ENCODE results near the gene IQSEC2.

The IQSEC2 gene

DNA sequence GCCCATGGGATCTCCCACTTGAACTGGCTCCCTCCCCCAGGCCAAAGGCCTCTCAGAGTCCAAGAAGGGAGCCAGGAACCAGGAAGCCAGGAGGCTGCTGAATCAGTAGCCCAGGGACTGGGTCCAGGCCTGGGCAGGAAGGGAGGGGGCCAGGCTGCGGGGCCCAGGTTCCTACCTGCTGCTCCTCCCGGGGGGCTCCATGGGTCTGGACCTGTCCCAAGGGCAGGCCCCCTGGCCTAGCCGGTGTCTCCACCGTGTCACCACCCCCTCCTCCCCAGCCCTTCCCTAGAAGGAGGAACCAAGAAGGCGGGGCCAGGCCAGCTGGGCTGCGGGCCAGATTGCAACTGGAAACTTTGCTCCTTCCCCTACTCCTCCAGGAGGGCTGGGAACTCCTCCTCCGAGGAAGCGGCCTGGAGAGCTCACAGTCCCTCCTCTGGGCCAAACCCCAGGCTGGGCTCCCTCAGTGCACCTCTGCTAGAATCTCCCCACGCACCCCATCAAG is at the start of gene IQSEC2:
IQSEC2 (minus strand) TSS at position 264 of the 502 bp plus-strand sequence.
- Histone ChIP-seq H3K4me3 (ENCODE audit: low read length) (no peak within 1 kb of the TSS), H3K27me3 (ENCODE audit: low read depth, low read length) (no peaks in the 10 kb centered on the region), H2AFZ (ENCODE audit: low read depth, low read length) (no peak within 1 kb of the TSS), H3K36me3 (replicated peaks; ENCODE audit: low read depth, low read length) (no peaks in the 10 kb centered on the region), H3K27ac (ENCODE audit: low read length) (no peak within 1 kb of the TSS), H3K4me1 (ENCODE audit: low read length) (no peaks in the 10 kb centered on the region), H3K9ac (ENCODE audit: low read length) (no peak within 1 kb of the TSS), H3K4me2 (ENCODE audit: low read length) (no peak within 1 kb of the TSS), H3K79me2 (ENCODE audit: low read length) (no peaks in the 10 kb centered on the region), H4K20me1 (ENCODE audit: insufficient read depth, low read length) (no peaks in the 10 kb centered on the region), H3K9me3 (ENCODE audit: insufficient read depth, low read length) (no peaks in the 10 kb centered on the region)
- no peak for TF ChIP-seq EZH2phosphoT487 (IDR thresholded peaks at IDR 0.05; ENCODE audit: low read depth)
- TF ChIP-seq, protein P1, sequence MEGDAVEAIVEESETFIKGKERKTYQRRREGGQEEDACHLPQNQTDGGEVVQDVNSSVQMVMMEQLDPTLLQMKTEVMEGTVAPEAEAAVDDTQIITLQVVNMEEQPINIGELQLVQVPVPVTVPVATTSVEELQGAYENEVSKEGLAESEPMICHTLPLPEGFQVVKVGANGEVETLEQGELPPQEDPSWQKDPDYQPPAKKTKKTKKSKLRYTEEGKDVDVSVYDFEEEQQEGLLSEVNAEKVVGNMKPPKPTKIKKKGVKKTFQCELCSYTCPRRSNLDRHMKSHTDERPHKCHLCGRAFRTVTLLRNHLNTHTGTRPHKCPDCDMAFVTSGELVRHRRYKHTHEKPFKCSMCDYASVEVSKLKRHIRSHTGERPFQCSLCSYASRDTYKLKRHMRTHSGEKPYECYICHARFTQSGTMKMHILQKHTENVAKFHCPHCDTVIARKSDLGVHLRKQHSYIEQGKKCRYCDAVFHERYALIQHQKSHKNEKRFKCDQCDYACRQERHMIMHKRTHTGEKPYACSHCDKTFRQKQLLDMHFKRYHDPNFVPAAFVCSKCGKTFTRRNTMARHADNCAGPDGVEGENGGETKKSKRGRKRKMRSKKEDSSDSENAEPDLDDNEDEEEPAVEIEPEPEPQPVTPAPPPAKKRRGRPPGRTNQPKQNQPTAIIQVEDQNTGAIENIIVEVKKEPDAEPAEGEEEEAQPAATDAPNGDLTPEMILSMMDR (IDR thresholded peaks at IDR 0.05; ENCODE audit: low read depth, low read length), result no peak

DNA sequence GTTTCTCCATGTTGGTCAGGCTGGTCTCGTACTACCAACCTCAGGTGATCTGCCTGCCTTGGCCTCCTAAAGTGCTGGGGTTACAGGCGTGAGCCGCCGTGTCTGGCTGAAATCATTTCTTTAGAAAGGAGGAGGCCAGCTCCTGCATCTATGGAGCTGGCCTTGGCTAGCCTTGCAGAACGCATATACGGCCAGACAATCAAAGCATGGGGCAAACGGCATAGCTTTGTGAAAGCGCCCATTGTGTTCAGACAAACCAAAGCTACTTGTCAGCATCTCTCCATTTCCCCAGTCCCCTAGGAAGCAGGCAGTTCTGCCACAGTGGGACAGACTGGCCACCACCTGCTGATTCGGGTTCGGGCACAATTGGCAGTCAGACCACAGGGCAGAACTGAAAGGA is 48.9 kb upstream of the IQSEC2 start:
- Histone ChIP-seq H2AFZ (ENCODE audit: low read depth, low read length) (no peak overlapping the region), H3K36me3 (replicated peaks; ENCODE audit: low read depth, low read length) (no peaks in the 10 kb centered on the region), H3K9ac (ENCODE audit: low read length) (no peak overlapping the region), H4K20me1 (ENCODE audit: insufficient read depth, low read length) (no peaks in the 10 kb centered on the region), H3K27me3 (ENCODE audit: low read depth, low read length) (peaks cover 15% of the 10 kb centered on the region), H3K27ac (ENCODE audit: low read length) (no peak overlapping the region), H3K9me3 (ENCODE audit: insufficient read depth, low read length) (no peaks in the 10 kb centered on the region), H3K4me3 (ENCODE audit: low read length) (no peak overlapping the region), H3K4me2 (ENCODE audit: low read length) (no peak overlapping the region), H3K4me1 (ENCODE audit: low read length) (no peaks in the 10 kb centered on the region; the same call in 1 of the 2 replicates), H3K79me2 (ENCODE audit: low read length) (no peaks in the 10 kb centered on the region)
- TF ChIP-seq, protein P1 (IDR thresholded peaks at IDR 0.05; ENCODE audit: low read depth, low read length), result no peak
- no peak for TF ChIP-seq EZH2phosphoT487 (IDR thresholded peaks at IDR 0.05; ENCODE audit: low read depth)

DNA sequence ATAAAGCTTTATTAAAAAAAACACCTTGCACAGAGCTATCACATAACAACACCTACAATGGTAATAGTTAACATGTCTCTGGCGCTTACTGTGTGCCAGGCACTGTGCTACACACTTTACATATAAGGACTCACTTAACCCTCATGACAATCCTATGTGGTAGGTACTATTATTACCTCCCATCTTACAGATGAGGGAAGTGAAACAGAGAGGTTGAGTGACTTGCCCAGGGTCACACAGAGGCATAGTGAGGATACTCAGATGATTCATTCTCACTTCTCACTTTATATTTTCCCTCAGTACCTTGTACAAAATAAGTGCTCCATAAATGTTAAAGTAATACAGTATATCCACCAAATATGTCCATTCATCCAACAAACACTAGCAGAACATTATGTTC is 43.4 kb upstream of the IQSEC2 start:
- Histone ChIP-seq H3K9ac (ENCODE audit: low read length) (no peak overlapping the region), H3K4me2 (ENCODE audit: low read length) (peak overlapping the region; percentile 22; the same call in 1 of the 2 replicates), H3K4me1 (ENCODE audit: low read length) (peaks cover 13% of the 10 kb centered on the region), H3K36me3 (replicated peaks; ENCODE audit: low read depth, low read length) (no peaks in the 10 kb centered on the region), H3K27me3 (ENCODE audit: low read depth, low read length) (peaks cover 49% of the 10 kb centered on the region), H3K79me2 (ENCODE audit: low read length) (no peaks in the 10 kb centered on the region), H4K20me1 (ENCODE audit: insufficient read depth, low read length) (no peaks in the 10 kb centered on the region), H3K27ac (ENCODE audit: low read length) (no peak overlapping the region), H3K4me3 (ENCODE audit: low read length) (no peak overlapping the region), H2AFZ (ENCODE audit: low read depth, low read length) (no peak overlapping the region), H3K9me3 (ENCODE audit: insufficient read depth, low read length) (no peaks in the 10 kb centered on the region)
- no peak for TF ChIP-seq EZH2phosphoT487 (IDR thresholded peaks at IDR 0.05; ENCODE audit: low read depth)
- TF ChIP-seq, protein P1 (IDR thresholded peaks at IDR 0.05; ENCODE audit: low read depth, low read length), result no peak

DNA sequence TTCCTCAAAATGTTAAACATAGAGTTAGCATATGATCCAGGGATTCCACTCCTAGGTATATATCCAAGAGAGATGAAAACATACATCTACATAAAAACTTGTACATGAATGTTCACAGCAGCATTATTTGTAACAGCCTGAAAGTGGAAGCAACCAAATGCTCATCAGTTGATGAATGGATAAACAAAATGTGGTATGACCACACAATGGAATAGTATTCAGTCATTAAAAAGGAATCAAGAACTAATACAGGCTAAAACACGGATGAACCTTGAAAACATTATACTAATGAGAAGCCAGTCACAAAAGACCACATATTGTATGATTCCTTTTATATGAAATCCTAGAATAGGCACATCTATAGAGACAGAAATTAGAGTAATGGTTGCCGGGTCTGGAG is 42.7 kb upstream of the IQSEC2 start:
- TF ChIP-seq EZH2phosphoT487 (IDR thresholded peaks at IDR 0.05; ENCODE audit: low read depth), result no peak
- TF ChIP-seq, protein P1 (IDR thresholded peaks at IDR 0.05; ENCODE audit: low read depth, low read length), result no peak
- Histone ChIP-seq H4K20me1 (ENCODE audit: insufficient read depth, low read length) (no peaks in the 10 kb centered on the region), H3K27me3 (ENCODE audit: low read depth, low read length) (peaks cover 56% of the 10 kb centered on the region), H3K36me3 (replicated peaks; ENCODE audit: low read depth, low read length) (no peaks in the 10 kb centered on the region), H3K4me1 (ENCODE audit: low read length) (peaks cover 13% of the 10 kb centered on the region), H3K79me2 (ENCODE audit: low read length) (no peaks in the 10 kb centered on the region), H3K9ac (ENCODE audit: low read length) (no peak overlapping the region), H3K4me3 (ENCODE audit: low read length) (no peak overlapping the region), H3K9me3 (ENCODE audit: insufficient read depth, low read length) (no peaks in the 10 kb centered on the region), H3K27ac (ENCODE audit: low read length) (no peak overlapping the region), H3K4me2 (ENCODE audit: low read length) (no peak overlapping the region), H2AFZ (ENCODE audit: low read depth, low read length) (no peak overlapping the region)
